BJ (cell line): Measurements from ENCODE around the gene DNAJC16. TPM values are rescaled to one million over a fixed set of nuclear protein-coding genes. Genes with fewer than 3 reads are reported as not detected.

Experiments used
- CTCF ChIA-PET: fragments of 350-600 bp; formaldehyde crosslinking; extraction: SDS; loops from one replicate; lab custom pipeline; 2021; ENCODE audit warnings: antibody characterized with exemption, inconsistent platforms; lab: Yijun Ruan, JAX
- POLR2A ChIA-PET: fragments of 300-600 bp; sonication (Branson Sonifier 250); formaldehyde crosslinking; extraction: SDS; loops from one replicate; lab custom pipeline; 2021; ENCODE audit warnings: antibody characterized with exemption; lab: Charles Lee
- DNase-seq: peaks from one replicate; pipeline ENCODE4 v3.0.0-alpha.2; 2011; ENCODE audit warnings: low read depth
- H3K27me3 ChIP-seq: 2 replicates; pipeline ENCODE4 v1.6.0; 2011; ENCODE audit warnings: low read length; ENCODE audit not compliant: control insufficient read depth, insufficient read depth
- H3K36me3 ChIP-seq: 2 replicates; pipeline ENCODE4 v1.5.1; 2011; ENCODE audit warnings: low read length; ENCODE audit not compliant: control insufficient read depth, insufficient read depth
- H3K4me3 ChIP-seq: 2 replicates; pipeline ENCODE4 v1.5.1; 2011; ENCODE audit warnings: low read depth, mild to moderate bottlenecking, control low read depth, low read length
- CTCF ChIP-seq: IDR thresholded peaks from 2 replicates; pipeline ENCODE4 v1.5.1; 2011; ENCODE audit warnings: low read depth, mild to moderate bottlenecking, control low read depth, inconsistent platforms, low read length, moderate library complexity; ENCODE audit not compliant: insufficient read depth
- polyA plus RNA-seq: library from polyadenylated mRNA; depleted of rRNA; stranded (reverse); fragments of >200 nt; gene quantifications from 2 replicates; pipeline ENCODE4 v1.2.3, GENCODE V29; 2011

The DNAJC16 gene
- polyA plus RNA-seq, 1 experiment = 12.3 TPM

- Histone ChIP-seq H3K27me3 (no peaks in the 10 kb centered on the region), H3K4me3 (no peak overlapping the region), H3K36me3 (peaks cover 2% of the 10 kb centered on the region; the same call in 1 of the 2 replicates)
- ChIA-PET POLR2A (no interaction called here), CTCF (no interaction called here)
- no peak for DNase-seq
- no peak for TF ChIP-seq CTCF
Measured at GRCh38 chr1:15531682-15532081, 5.0 kb downstream of the DNAJC16 start.

GRCh38 chr1:15538771-15539170, 12.1 kb downstream of the DNAJC16 start:
- peaks cover 11% of the 10 kb centered on the region for H3K36me3 ChIP-seq
- CTCF ChIA-PET = no interaction called here
- no peaks in the 10 kb centered on the region for H3K27me3 ChIP-seq
- no peak for DNase-seq
- POLR2A ChIA-PET = no interaction called here
- no peak overlapping the region for H3K4me3 ChIP-seq
- TF ChIP-seq CTCF = no peak

GRCh38 chr1:15540186-15540585, 13.5 kb downstream of the DNAJC16 start:
- DNase-seq = no peak
- TF ChIP-seq CTCF = no peak
- no peaks in the 10 kb centered on the region for H3K27me3 ChIP-seq
- CTCF ChIA-PET = interaction anchor here (1.1 kb wide), 1 partner anchor 46 kb away, joined by 4 read pairs; no protein-coding TSS in a partner anchor
- H3K36me3 ChIP-seq = peaks cover 11% of the 10 kb centered on the region
- POLR2A ChIA-PET = no interaction called here
- no peak overlapping the region for H3K4me3 ChIP-seq

GRCh38 chr1:15541231-15541792, 14.7 kb downstream of the DNAJC16 start:
- ChIA-PET CTCF (interaction anchor here (1.0 kb wide), 1 partner anchor 14 kb away, joined by 3 read pairs; no protein-coding TSS in a partner anchor), POLR2A (no interaction called here)
- DNase-seq = no peak
- no peak for TF ChIP-seq CTCF
- Histone ChIP-seq H3K36me3 (peaks cover 13% of the 10 kb centered on the region), H3K4me3 (no peak overlapping the region), H3K27me3 (no peaks in the 10 kb centered on the region)

GRCh38 chr1:15542388-15543250, 16.0 kb downstream of the DNAJC16 start:
- peaks cover 12% of the 10 kb centered on the region for H3K36me3 ChIP-seq
- no peaks in the 10 kb centered on the region for H3K27me3 ChIP-seq
- no peak overlapping the region for H3K4me3 ChIP-seq
- TF ChIP-seq CTCF = no peak
- ChIA-PET POLR2A (no interaction called here), CTCF (interaction anchor here (0.6 kb wide), 1 partner anchor 15 kb away, joined by 3 read pairs; no protein-coding TSS in a partner anchor)
- no peak for DNase-seq
